Transverse colon (tissue), 4 donors: ENCODE measurements around the gene ARL15. TPM values are rescaled to one million over a fixed set of nuclear protein-coding genes. Genes with fewer than 3 reads are reported as not detected.
"Not testable (repeated sequence)": the region's sequence is repeated elsewhere in the genome, so short reads cannot be mapped to it uniquely, and the experiment has no call there.

ENCODE experiments used
- DNase-seq: peaks from one replicate; pipeline ENCODE4 v3.0.0-alpha.2; 2019
- H3K27ac ChIP-seq, 4 donors: fragments of 200-600 bp; sonication (generic); 2 replicates each; pipeline ENCODE4 v1.5.1; 2016 to 2018; ENCODE audit warnings: inconsistent platforms in 4 of 4
- H3K27me3 ChIP-seq: fragments of 200-600 bp; sonication (generic); 2 replicates; pipeline ENCODE4 v1.5.1; 2017; ENCODE audit warnings: inconsistent platforms
- H3K36me3 ChIP-seq, 4 donors: fragments of 200-600 bp; sonication (generic); 2 replicates each; pipeline ENCODE4 v1.5.1; 2017 to 2019; ENCODE audit warnings: inconsistent platforms in 4 of 4
- H3K4me1 ChIP-seq, 4 donors: fragments of 200-600 bp; sonication (generic); 2 replicates each; pipeline ENCODE4 v1.5.1; 2017 to 2020; ENCODE audit warnings: inconsistent platforms in 4 of 4
- H3K4me3 ChIP-seq, 4 donors: fragments of 200-600 bp; sonication (generic); 1 replicate in 1 of 4; 2 replicates in 3 of 4; pipeline versions ENCODE4 v1.5.1 to v1.6.1; 2017 to 2019; ENCODE audit warnings: inconsistent platforms in 4 of 4
- H3K9me3 ChIP-seq, 2 donors: fragments of 200-600 bp; sonication (generic); 2 replicates each; pipeline ENCODE4 v1.5.1; 2017 to 2019; ENCODE audit warnings: inconsistent platforms in 2 of 2
- EP300 ChIP-seq: sonication (generic); formaldehyde crosslinking; IDR thresholded peaks from one replicate; pipeline ENCODE4 v1.6.1; 2017; ENCODE audit warnings: antibody characterized with exemption, low read depth
- POLR2A ChIP-seq: fragments of 450-650 bp; IDR thresholded peaks from one replicate; pipeline ENCODE4 v1.6.1; 2016; ENCODE audit warnings: antibody characterized with exemption, mild to moderate bottlenecking, moderate library complexity
- POLR2AphosphoS5 ChIP-seq, 3 donors: sonication (generic); formaldehyde crosslinking; IDR thresholded peaks; one replicate each; pipeline ENCODE4 v1.6.1; 2016; ENCODE audit warnings: antibody characterized with exemption in 3 of 3
- WGBS, 2 donors: methylation state at CpG; one replicate each; pipeline ENCODE4 v1.1.5; 2018; ENCODE audit warnings: low coverage in 1 of 2; 5-methylcytosine and 5-hydroxymethylcytosine counted together
- in situ Hi-C, 4 donors: fragments of 200-750 bp; cut with MboI; loops; one replicate each; pipeline versions ENCODE4 v1.15.0 to v1.15.1; 2017; ENCODE audit warnings: low sequenced_read_pairs in 3 of 4, low pct_ligation_motif_present in 1 of 4, low pct_unique_long_range_greater_than_20kb in 1 of 4
- intact Hi-C: fragments of 100-400 bp; cut with DNase I; formaldehyde crosslinking; loops from one replicate; pipeline ENCODE4 v1.15.1; 2023; ENCODE audit warnings: low total_unique reads
- total RNA-seq, 4 donors: library from RNA; depleted of rRNA; stranded (reverse); fragments of >200 nt; gene quantifications; one replicate each; pipeline ENCODE4 v1.1.0, GENCODE V29; 2016
- TF ChIP-seq, protein P1 (sequence below), 5 experiments: fragments of 200-600 bp in 3 of 5; fragments of 450-650 bp in 2 of 5; sonication (generic) in 3 of 5; IDR thresholded peaks; 1 replicate in 2 of 5; 2 replicates in 3 of 5; pipeline ENCODE4 v1.5.1; 2016 to 2017; ENCODE audit warnings: antibody characterized with exemption in 5 of 5, inconsistent platforms in 3 of 5, mild to moderate bottlenecking in 2 of 5, moderate library complexity in 1 of 5

The ARL15 gene
- total RNA-seq, 4 donors from 2014 or later = 9.0 to 57.1 (median 27.7) TPM

GRCh38 chr5:54063817-54064216 lies 246.6 kb downstream of the ARL15 start:
- no peak overlapping the region for H3K4me3 ChIP-seq
- DNase-seq = no peak
- H3K27me3 ChIP-seq = no peaks in the 10 kb centered on the region
- H3K27ac ChIP-seq = no peak overlapping the region
- no peaks in the 10 kb centered on the region for H3K36me3 ChIP-seq
- intact Hi-C loops = no loop called here
- WGBS, 2 donors = 88 to 96% methylated on average over 3 of the region's 3 CpGs
- H3K9me3 ChIP-seq = no peaks in the 10 kb centered on the region
- TF ChIP-seq EP300 = no peak
- TF ChIP-seq POLR2AphosphoS5 (IDR thresholded peaks at IDR 0.05) = no peak
- TF ChIP-seq, protein P1, sequence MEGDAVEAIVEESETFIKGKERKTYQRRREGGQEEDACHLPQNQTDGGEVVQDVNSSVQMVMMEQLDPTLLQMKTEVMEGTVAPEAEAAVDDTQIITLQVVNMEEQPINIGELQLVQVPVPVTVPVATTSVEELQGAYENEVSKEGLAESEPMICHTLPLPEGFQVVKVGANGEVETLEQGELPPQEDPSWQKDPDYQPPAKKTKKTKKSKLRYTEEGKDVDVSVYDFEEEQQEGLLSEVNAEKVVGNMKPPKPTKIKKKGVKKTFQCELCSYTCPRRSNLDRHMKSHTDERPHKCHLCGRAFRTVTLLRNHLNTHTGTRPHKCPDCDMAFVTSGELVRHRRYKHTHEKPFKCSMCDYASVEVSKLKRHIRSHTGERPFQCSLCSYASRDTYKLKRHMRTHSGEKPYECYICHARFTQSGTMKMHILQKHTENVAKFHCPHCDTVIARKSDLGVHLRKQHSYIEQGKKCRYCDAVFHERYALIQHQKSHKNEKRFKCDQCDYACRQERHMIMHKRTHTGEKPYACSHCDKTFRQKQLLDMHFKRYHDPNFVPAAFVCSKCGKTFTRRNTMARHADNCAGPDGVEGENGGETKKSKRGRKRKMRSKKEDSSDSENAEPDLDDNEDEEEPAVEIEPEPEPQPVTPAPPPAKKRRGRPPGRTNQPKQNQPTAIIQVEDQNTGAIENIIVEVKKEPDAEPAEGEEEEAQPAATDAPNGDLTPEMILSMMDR (IDR thresholded peaks at IDR 0.05) = no peak
- TF ChIP-seq POLR2A = no peak
- in situ Hi-C loops = no loop called here
- no peaks in the 10 kb centered on the region for H3K4me1 ChIP-seq

DNA sequence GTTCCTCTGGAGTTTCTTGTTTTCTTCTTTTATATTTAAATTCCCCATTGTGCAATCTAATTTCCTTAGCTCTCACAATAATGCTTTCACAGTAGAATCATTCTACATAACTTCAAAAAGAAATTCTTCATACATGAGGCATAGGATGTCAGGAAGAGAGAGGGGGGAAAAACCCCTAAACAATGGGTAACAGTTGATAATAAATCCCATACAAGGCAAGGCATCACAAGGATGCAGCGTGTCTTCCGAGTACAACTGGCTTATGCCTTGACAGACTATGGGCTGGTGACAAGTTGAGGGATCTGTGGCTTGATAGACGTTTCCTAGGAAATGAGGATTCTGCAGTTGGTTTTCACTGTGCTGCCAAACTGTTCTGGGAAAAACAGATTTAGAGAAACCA lies 247.4 kb downstream of the ARL15 start:
- DNase-seq = no peak
- Histone ChIP-seq H3K27ac (no peak overlapping the region), H3K27me3 (no peaks in the 10 kb centered on the region), H3K9me3 (no peaks in the 10 kb centered on the region), H3K4me1 (no peaks in the 10 kb centered on the region), H3K36me3 (no peaks in the 10 kb centered on the region), H3K4me3 (no peak overlapping the region)
- 60 to 87% methylated on average over 1 to 3 of the region's 3 CpGs for WGBS, 2 donors
- no peak for TF ChIP-seq POLR2A
- TF ChIP-seq, protein P1 (IDR thresholded peaks at IDR 0.05) = no peak
- no peak for TF ChIP-seq EP300
- TF ChIP-seq POLR2AphosphoS5 (IDR thresholded peaks at IDR 0.05) = no peak
- intact Hi-C loops (no loop called here), in situ Hi-C loops (no loop called here)

- H3K4me3 ChIP-seq, H3K4me1 ChIP-seq, intact Hi-C loops, in situ Hi-C loops, H3K9me3 ChIP-seq, DNase-seq, H3K27ac ChIP-seq, H3K36me3 ChIP-seq, H3K27me3 ChIP-seq: not testable (repeated sequence)
- WGBS, 2 donors = 93 to 100% methylated on average over 1 to 3 of the region's 3 CpGs
Observed at GRCh38 chr5:54060919-54061318, 249.5 kb downstream of the ARL15 start.

DNA sequence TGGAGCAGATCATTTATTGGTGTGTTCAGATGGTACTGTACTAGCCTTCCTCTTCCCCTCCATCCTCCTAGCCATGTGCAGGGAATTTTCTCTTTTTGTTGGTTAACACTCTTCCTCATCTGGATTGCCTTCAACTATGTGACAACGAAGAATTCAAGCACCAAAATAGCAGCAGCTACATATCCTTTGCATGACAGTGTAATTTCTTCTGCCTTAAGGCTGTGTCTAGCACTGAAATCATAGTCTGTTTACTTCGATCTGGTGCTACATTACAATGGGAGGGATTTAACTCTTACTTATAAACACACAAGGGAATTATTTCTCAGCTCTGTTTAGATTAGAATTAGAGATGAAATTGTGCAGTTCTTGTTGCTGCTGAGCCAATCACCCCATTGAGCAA lies 260.4 kb downstream of the ARL15 start:
- TF ChIP-seq, protein P1 (IDR thresholded peaks at IDR 0.05) = no peak
- TF ChIP-seq POLR2AphosphoS5 (IDR thresholded peaks at IDR 0.05) (no peak), POLR2A (no peak), EP300 (no peak)
- intact Hi-C loops = no loop called here
- DNase-seq = no peak
- H3K9me3 ChIP-seq = no peaks in the 10 kb centered on the region
- no peaks in the 10 kb centered on the region for H3K36me3 ChIP-seq
- no peak overlapping the region for H3K27ac ChIP-seq
- H3K4me1 ChIP-seq = peaks cover 0 to 13% (median 0%) of the 10 kb centered on the region in 4 donors
- no peaks in the 10 kb centered on the region for H3K27me3 ChIP-seq
- in situ Hi-C loops = no loop called here
- WGBS, 2 donors = 54 to 78% methylated on average over 2 of the region's 2 CpGs
- no peak overlapping the region for H3K4me3 ChIP-seq

GRCh38 chr5:54049144-54049543 lies 261.2 kb downstream of the ARL15 start:
- TF ChIP-seq, protein P1 (IDR thresholded peaks at IDR 0.05) = no peak
- TF ChIP-seq POLR2AphosphoS5 (IDR thresholded peaks at IDR 0.05) (no peak), POLR2A (no peak)
- no peaks in the 10 kb centered on the region for H3K27me3 ChIP-seq
- H3K9me3 ChIP-seq = no peaks in the 10 kb centered on the region
- 91 to 93% methylated on average over 1 of the region's 1 CpG for WGBS, 2 donors
- no peaks in the 10 kb centered on the region for H3K36me3 ChIP-seq
- no peak overlapping the region for H3K27ac ChIP-seq
- DNase-seq = no peak
- in situ Hi-C loops (no loop called here), intact Hi-C loops (no loop called here)
- H3K4me3 ChIP-seq = no peak overlapping the region
- peaks cover 0 to 13% (median 0%) of the 10 kb centered on the region in 4 donors for H3K4me1 ChIP-seq
